ELF-1 (cell line): ENCODE results near the gene CYB5R3.
"Not testable (repeated sequence)": the region's sequence is repeated elsewhere in the genome, so short reads cannot be mapped to it uniquely, and the experiment has no call there.

Experiments used
- DNase-seq: peaks from one replicate; pipeline ENCODE4 v3.0.0-alpha.2; 2016; ENCODE audit warnings: low read depth, low spot score

The CYB5R3 gene

GRCh38 chr22:42678894-42679293, 29.7 kb upstream of the CYB5R3 start:
- no peak for DNase-seq

- not testable (repeated sequence) for DNase-seq
Measured at GRCh38 chr22:42677936-42678335, 28.7 kb upstream of the CYB5R3 start.

DNA sequence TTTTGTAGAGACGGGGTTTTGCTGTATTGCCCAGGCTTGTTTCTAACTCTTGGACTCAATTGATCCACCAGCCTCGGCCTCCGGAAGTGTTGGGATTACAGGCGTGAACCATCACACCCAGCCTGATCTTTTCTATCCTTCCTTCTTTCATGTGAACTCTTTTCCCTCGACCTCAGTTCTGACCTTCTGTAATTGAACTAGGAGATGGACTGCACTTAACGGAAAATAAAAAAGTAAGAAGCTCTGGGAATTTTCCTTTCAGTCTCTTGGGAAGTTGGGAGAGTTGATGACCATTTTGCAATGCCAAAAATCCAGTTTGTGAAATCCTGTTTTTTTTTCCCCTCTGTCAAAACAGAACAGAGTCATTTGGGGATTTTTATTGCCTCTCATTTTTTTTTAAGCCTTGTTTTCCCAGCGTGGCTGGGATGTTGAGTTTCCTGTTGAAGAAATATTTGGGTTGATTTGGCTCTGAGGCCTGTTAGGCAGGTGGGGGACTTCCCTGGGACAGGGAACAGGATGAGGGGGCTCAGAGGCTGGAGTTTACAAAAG, 26.9 kb upstream of the CYB5R3 start:
- DNase-seq, result no peak

DNA sequence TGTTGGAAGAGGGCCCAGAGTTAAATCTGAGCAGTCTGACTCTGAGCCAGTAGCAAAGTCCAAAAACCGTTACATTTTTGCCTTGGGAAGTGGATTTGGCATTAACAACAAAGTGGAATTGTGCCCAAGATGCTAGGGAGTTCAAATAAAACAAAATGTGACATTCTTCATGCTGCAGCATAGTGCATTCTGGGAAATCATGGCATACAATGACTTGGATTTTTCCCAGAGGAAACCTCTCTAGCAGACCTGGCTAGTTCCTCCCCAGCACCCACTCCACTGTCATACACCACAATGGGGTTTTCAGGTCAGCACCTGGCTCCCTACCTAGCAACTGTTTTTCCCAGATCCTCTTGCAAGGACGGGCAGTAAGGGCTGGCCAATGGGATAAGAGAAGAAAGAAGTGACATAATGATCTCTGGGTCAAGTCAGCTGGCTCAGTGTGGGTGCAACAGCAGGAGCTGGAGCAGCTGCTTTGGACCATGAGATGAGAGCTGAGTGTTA, 24.8 kb upstream of the CYB5R3 start:
- no peak for DNase-seq

DNA sequence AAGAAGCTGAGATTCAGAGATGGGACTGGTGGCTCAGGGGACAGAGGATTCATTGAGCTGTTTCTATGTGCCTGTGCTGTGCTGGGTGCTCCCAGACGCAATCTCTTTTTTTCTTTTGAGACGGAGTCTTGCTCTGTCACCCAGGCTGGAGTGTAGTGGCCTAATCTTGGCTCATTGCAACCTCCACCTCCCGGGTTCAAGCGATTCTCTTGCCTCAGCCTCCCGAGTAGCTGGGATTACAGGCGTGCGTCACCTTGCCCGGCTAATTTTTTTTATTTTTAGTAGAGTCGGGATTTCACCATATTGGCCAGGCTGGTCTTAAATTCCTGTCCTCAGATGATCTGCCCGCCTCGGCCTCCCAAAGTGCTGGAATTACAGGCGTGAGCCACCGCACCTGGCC, 23.9 kb upstream of the CYB5R3 start:
- DNase-seq, result not testable (repeated sequence)

DNA sequence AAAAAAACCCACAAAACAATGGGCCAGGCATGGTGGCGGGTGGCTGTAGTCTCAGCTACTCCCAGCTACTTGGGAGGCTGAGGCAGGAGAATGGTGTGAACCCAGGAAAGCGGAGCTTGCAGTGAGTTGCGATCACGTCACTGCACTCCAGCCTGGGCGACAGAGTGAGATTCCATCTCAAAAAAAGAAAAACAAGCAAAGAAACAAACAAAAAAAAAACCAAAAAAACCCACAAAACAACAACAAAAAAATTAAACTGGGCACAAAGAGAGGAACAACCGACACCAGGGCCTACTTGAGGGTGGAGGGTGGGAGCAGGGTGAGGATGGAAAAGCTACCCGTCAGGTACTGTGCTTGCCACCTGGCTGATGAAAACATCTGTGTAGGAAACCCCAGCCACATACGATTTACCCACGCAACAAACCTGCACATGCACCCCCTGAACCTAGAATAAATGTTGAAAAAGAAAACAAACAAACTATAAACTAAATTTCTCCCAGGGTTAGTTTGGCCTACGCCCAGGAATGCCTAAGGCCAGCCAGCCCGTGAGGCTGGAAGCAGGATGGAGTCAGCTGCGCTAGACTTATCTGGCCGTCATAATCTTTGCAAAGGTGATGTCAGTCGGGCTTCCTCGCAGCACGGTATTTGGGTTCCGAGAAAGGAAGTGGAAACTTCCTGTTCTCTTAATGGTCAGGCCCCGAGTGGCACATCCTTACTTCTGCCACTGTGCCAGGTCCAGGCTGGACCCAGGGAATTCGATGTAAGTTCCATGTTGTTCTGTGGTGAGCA, 21.9 kb upstream of the CYB5R3 start:
- no peak for DNase-seq

DNA sequence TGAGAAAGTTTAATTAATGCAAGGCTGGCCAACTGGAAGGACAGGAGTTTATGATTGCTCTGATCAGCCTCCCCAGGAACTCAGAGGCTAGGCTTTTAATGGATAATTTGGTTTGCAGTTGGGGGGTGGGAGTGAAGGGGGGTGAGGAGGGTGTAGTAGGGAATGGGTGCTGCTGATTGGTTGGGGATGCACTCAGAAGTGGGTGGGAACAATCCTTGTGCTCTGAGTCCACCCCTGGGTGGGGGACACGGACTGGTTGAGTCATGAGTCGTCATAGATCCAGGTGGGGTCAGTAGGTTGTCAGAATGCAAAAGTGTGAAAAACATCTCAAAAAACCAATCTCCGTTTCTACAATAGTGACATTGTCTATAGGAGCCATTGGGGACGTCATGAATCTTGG, 20.9 kb upstream of the CYB5R3 start:
- no peak for DNase-seq

GRCh38 chr22:42666393-42666792, 17.2 kb upstream of the CYB5R3 start:
- DNase-seq, result not testable (repeated sequence)

GRCh38 chr22:42664976-42665831, 16.0 kb upstream of the CYB5R3 start:
- DNase-seq, result no peak

- DNase-seq, result peak; percentile 91
Measured at GRCh38 chr22:42661985-42662831, 13.0 kb upstream of the CYB5R3 start.

GRCh38 chr22:42656578-42656977, 7.4 kb upstream of the CYB5R3 start:
- DNase-seq, result no peak

DNA sequence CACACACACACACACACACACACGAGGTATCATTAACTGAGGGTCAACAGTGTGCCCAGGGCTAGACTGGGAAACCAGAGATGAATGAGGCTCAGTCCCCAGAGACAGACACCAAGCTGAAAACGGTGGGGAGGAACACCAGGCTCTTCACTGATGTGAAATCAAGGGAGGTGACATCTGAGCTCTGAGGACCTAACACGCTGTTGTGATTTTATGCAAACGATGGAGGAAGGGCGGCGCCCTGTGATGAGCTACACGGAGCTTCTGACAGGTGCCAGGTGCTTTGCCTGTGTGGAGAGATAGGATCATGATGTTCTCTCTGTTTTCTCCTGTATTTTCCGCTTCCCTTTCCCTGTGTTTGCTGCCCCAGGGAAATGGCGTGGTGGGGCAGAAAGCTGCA, 6.5 kb upstream of the CYB5R3 start:
- peak; percentile 47 for DNase-seq

GRCh38 chr22:42654436-42655073, 5.4 kb upstream of the CYB5R3 start:
- DNase-seq, result no peak

GRCh38 chr22:42653999-42654398, 4.8 kb upstream of the CYB5R3 start:
- no peak for DNase-seq

DNA sequence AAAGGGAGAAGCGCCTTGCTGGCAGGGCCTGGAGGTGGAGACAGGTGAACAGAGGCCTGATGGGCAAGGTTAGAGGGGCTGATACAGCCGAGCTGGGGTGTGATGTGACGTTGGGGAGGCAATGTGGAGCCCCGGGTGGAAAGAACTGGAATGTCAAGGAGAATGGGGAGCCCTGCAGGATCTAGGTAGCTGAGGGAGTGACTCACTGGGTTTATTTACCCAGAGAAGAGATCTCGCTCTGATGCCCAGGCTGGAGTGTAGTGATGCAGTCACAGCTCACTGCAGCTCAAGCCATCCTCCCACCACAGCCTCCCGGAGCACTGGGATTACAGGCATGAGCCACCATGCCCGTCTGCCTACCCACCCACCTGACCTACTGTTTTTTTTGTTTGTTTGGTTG, 1.9 kb upstream of the CYB5R3 start:
- no peak for DNase-seq

GRCh38 chr22:42648368-42649245, 585 bp downstream of the CYB5R3 start:
- DNase-seq, result no peak

GRCh38 chr22:42648017-42648367, 1.2 kb downstream of the CYB5R3 start:
- DNase-seq, result no peak

- DNase-seq, result no peak
Measured at GRCh38 chr22:42646569-42647525, 2.3 kb downstream of the CYB5R3 start.
